SK-N-SH (cell line): ENCODE measurements around the gene PPP1CA. TPM values are rescaled to one million over a fixed set of nuclear protein-coding genes. Genes with fewer than 3 reads are reported as not detected.

Experiments
- CTCF ChIA-PET: fragments of 300-600, 350-600 bp; formaldehyde crosslinking; extraction: SDS; loops from one replicate; lab custom pipeline; 2021; lab: Yijun Ruan, JAX
- POLR2A ChIA-PET: fragments of 350-600 bp; sonication (Branson Sonifier 250); formaldehyde crosslinking; extraction: SDS; loops from one replicate; lab custom pipeline; 2020; ENCODE audit warnings: antibody characterized with exemption, inconsistent platforms; lab: Yijun Ruan, JAX
- DNase-seq: peaks from one replicate; pipeline ENCODE4 v3.0.0; 2012
- H2AFZ ChIP-seq: fragments of 200-600 bp; sonication (generic); 2 replicates; pipeline ENCODE4 v1.8.1; 2016; ENCODE audit warnings: antibody characterized with exemption, mild to moderate bottlenecking, low read depth
- H3F3A ChIP-seq: fragments of 200-600 bp; sonication (generic); replicated peaks from 2 replicates; pipeline ENCODE3; 2016; ENCODE audit warnings: antibody characterized with exemption, mild to moderate bottlenecking; ENCODE audit not compliant: insufficient read depth
- H3K27ac ChIP-seq, 2 experiments: fragments of 200-500 bp in 1 of 2; fragments of 200-600 bp in 1 of 2; sonication (Bioruptor generic) in 1 of 2; sonication (generic), shearing (Covaris generic) in 1 of 2; 2 replicates each; pipeline versions ENCODE4 v1.5.1 to v1.6.1; 2014 to 2016; ENCODE audit warnings: low read depth in 2 of 2, inconsistent platforms in 1 of 2, low read length in 1 of 2, mild to moderate bottlenecking in 1 of 2, mixed read lengths in 1 of 2
- H3K27me3 ChIP-seq: fragments of 200-600 bp; sonication (generic), shearing (Covaris generic); 2 replicates; pipeline ENCODE4 v1.6.1; 2016; ENCODE audit warnings: mixed run types; ENCODE audit not compliant: insufficient read depth
- H3K36me3 ChIP-seq, 2 experiments: fragments of 200-500 bp in 1 of 2; fragments of 200-600 bp in 1 of 2; sonication (Bioruptor generic) in 1 of 2; sonication (generic) in 1 of 2; replicated peaks in 1 of 2; 2 replicates each; pipeline versions ENCODE3 to v1.5.1; 2014 to 2016; ENCODE audit warnings: low read length in 1 of 2, mild to moderate bottlenecking in 1 of 2; ENCODE audit not compliant: insufficient read depth in 2 of 2, control insufficient read depth in 1 of 2
- H3K4me1 ChIP-seq, 2 experiments: fragments of 200-500 bp in 1 of 2; fragments of 200-600 bp in 1 of 2; sonication (Bioruptor generic) in 1 of 2; sonication (generic), shearing (Covaris generic) in 1 of 2; 2 replicates each; pipeline versions ENCODE4 v1.5.1 to v1.6.1; 2014 to 2016; ENCODE audit warnings: low read depth in 1 of 2, low read length in 1 of 2, mixed run types in 1 of 2; ENCODE audit not compliant: insufficient read depth in 2 of 2, control insufficient read depth in 1 of 2
- H3K4me2 ChIP-seq: fragments of 200-600 bp; sonication (generic), shearing (Covaris generic); 2 replicates; pipeline ENCODE4 v1.6.1; 2017; ENCODE audit warnings: mixed run types
- H3K4me3 ChIP-seq, 2 experiments: fragments of 200-500 bp in 1 of 2; fragments of 200-600 bp in 1 of 2; sonication (Bioruptor generic) in 1 of 2; sonication (generic), shearing (Covaris generic) in 1 of 2; 2 replicates each; pipeline versions ENCODE4 v1.5.1 to v1.8.1; 2014 to 2016; ENCODE audit warnings: low read depth in 2 of 2, inconsistent platforms in 1 of 2, low read length in 1 of 2, mild to moderate bottlenecking in 1 of 2, mixed read lengths in 1 of 2, moderate library complexity in 1 of 2
- H3K79me2 ChIP-seq: fragments of 200-600 bp; sonication (generic); 2 replicates; pipeline ENCODE4 v1.8.1; 2017; ENCODE audit warnings: mild to moderate bottlenecking; ENCODE audit not compliant: insufficient read depth
- H3K9ac ChIP-seq: fragments of 200-600 bp; sonication (generic); 2 replicates; pipeline ENCODE4 v1.6.1; 2017; ENCODE audit warnings: mixed run types
- H3K9me2 ChIP-seq: fragments of 200-600 bp; sonication (generic); 2 replicates; pipeline ENCODE4 v1.6.1; 2017; ENCODE audit warnings: mixed run types
- H3K9me3 ChIP-seq: fragments of 200-600 bp; sonication (generic); 2 replicates; pipeline ENCODE4 v1.6.1; 2017; ENCODE audit warnings: mixed run types, mild to moderate bottlenecking, moderate library complexity
- H4K20me1 ChIP-seq: fragments of 200-600 bp; sonication (generic); 2 replicates; pipeline ENCODE4 v1.6.1; 2017; ENCODE audit warnings: mild to moderate bottlenecking, mixed run types; ENCODE audit not compliant: insufficient read depth
- FOSL2 ChIP-seq: IDR thresholded peaks from 2 replicates; pipeline ENCODE4 v1.4.0; 2012; ENCODE audit warnings: low read depth, mild to moderate bottlenecking, moderate library complexity, borderline replicate concordance
- GABPA ChIP-seq: IDR thresholded peaks from 2 replicates; pipeline ENCODE4 v1.4.0; 2012; ENCODE audit warnings: low read depth, mild to moderate bottlenecking
- GATA2 ChIP-seq: sonication (generic); formaldehyde crosslinking; IDR thresholded peaks from 2 replicates; pipeline ENCODE4 v1.5.0; 2020; ENCODE audit warnings: mild to moderate bottlenecking, missing genetic modification reagents
- JUND ChIP-seq: IDR thresholded peaks from 2 replicates; pipeline ENCODE4 v1.4.0; 2012
- MAX ChIP-seq: IDR thresholded peaks from 2 replicates; pipeline ENCODE4 v1.4.0; 2012; ENCODE audit warnings: low read depth
- MEF2A ChIP-seq: IDR thresholded peaks from 2 replicates; pipeline ENCODE4 v1.4.0; 2012; ENCODE audit warnings: low read depth, borderline replicate concordance
- MXI1 ChIP-seq: IDR thresholded peaks from 2 replicates; pipeline ENCODE4 v1.6.1; 2012; ENCODE audit warnings: mild to moderate bottlenecking, low read depth, low read length, improper control_type of control experiment
- NFIC ChIP-seq: IDR thresholded peaks from 2 replicates; pipeline ENCODE4 v1.4.0; 2012; ENCODE audit warnings: borderline replicate concordance
- NRF1 ChIP-seq: IDR thresholded peaks from 2 replicates; pipeline ENCODE4 v1.6.1; 2012; ENCODE audit warnings: low read depth, mild to moderate bottlenecking, low read length
- PBX3 ChIP-seq: IDR thresholded peaks from 2 replicates; pipeline ENCODE4; 2012
- RFX5 ChIP-seq: IDR thresholded peaks from 2 replicates; pipeline ENCODE4 v1.6.1; 2012; ENCODE audit warnings: mild to moderate bottlenecking, improper control_type of control experiment, low read length
- SIN3A ChIP-seq: IDR thresholded peaks from 2 replicates; pipeline ENCODE4 v1.6.1; 2012; ENCODE audit warnings: low read depth, mild to moderate bottlenecking, low read length, moderate library complexity, borderline replicate concordance
- SMC3 ChIP-seq: IDR thresholded peaks from 2 replicates; pipeline ENCODE4 v1.6.1; 2012; ENCODE audit warnings: low read depth, low read length, improper control_type of control experiment
- TAF1 ChIP-seq: IDR thresholded peaks from 2 replicates; pipeline ENCODE4 v1.6.1; 2012; ENCODE audit warnings: low read depth, mild to moderate bottlenecking, low read length, moderate library complexity, borderline replicate concordance
- TCF12 ChIP-seq: IDR thresholded peaks from 2 replicates; pipeline ENCODE4 v1.4.0; 2012
- TEAD4 ChIP-seq: IDR thresholded peaks from 2 replicates; pipeline ENCODE4 v1.4.0; 2012; ENCODE audit warnings: mild to moderate bottlenecking, borderline replicate concordance; ENCODE audit not compliant: insufficient read depth
- USF2 ChIP-seq: fragments of 150-350 bp; IDR thresholded peaks from 2 replicates; pipeline ENCODE4 v1.6.1; 2017; ENCODE audit warnings: antibody characterized with exemption, low read length, low read depth, borderline replicate concordance
- YY1 ChIP-seq: IDR thresholded peaks from 2 replicates; pipeline ENCODE4 v1.4.0; 2012; ENCODE audit warnings: low read depth, mild to moderate bottlenecking
- ZBTB33 ChIP-seq: IDR thresholded peaks from 2 replicates; pipeline ENCODE4 v1.4.0; 2012; ENCODE audit warnings: low read depth, borderline replicate concordance
- WGBS: methylation state at CpG from one replicate; pipeline ENCODE4 v1.1.6; 2017; ENCODE audit warnings: low lambda C conversion rate; 5-methylcytosine and 5-hydroxymethylcytosine counted together
- polyA plus RNA-seq, 3 experiments: library from polyadenylated mRNA; depleted of rRNA; stranded (reverse); fragments of >200 nt; gene quantifications; 2 replicates each; pipeline ENCODE4 v1.2.3, GENCODE V29; 2012

Gene PPP1CA
- polyA plus RNA-seq, 1 of the 3 experiments (the other 2 are of a cell fraction), result 261 TPM

GRCh38 chr11:67366546-67366945 lies 35.1 kb downstream of the PPP1CA start:
- Histone ChIP-seq H3K27ac (no peak overlapping the region), H3K36me3 (peaks cover 13 to 16% of the 10 kb centered on the region in 2 experiments), H3K9me3 (no peaks in the 10 kb centered on the region), H3K9me2 (no peaks in the 10 kb centered on the region), H4K20me1 (peaks cover 73% of the 10 kb centered on the region)
- CTCF ChIA-PET, result interaction anchor here (3.2 to 20.0 kb wide), 3 partner anchors 10 to 14 kb away, joined by 15 to 955 read pairs (median 78); partner anchors contain the start of genes CLCF1 and POLD4
- TF ChIP-seq ZBTB33 (no peak), MXI1 (no peak), SIN3A (no peak), TCF12 (no peak), NRF1 (no peak)
- TF ChIP-seq, all 33 proteins: peak for 0
- peaks cover 12 to 21% of the 10 kb centered on the region in 2 experiments; a peak in 3 of 4 replicates for H3K4me1 ChIP-seq
- 74% methylated on average over 8 of the region's 8 CpGs for WGBS
- H3K4me2 ChIP-seq, result no peak overlapping the region
- no peak overlapping the region for H3K9ac ChIP-seq
- no peaks in the 10 kb centered on the region for H3K27me3 ChIP-seq
- no peak overlapping the region for H3K4me3 ChIP-seq
- POLR2A ChIA-PET, result interaction anchor here (1.3 kb wide), 1 partner anchor 138 kb away, joined by 3 read pairs; the partner anchor contains the start of gene PITPNM1
- no peak overlapping the region for H2AFZ ChIP-seq
- DNase-seq, result no peak
- peaks cover 68% of the 10 kb centered on the region for H3K79me2 ChIP-seq
- H3F3A ChIP-seq, result peaks cover 3% of the 10 kb centered on the region

- Histone ChIP-seq H3K27me3 (no peaks in the 10 kb centered on the region), H3K9me3 (no peaks in the 10 kb centered on the region), H3K79me2 (peaks cover 62% of the 10 kb centered on the region), H3K4me1 (peaks cover 5 to 16% of the 10 kb centered on the region in 2 experiments; a peak in 3 of 4 replicates), H2AFZ (no peak overlapping the region), H3K27ac (no peak overlapping the region), H3K4me2 (no peak overlapping the region), H4K20me1 (peaks cover 66% of the 10 kb centered on the region), H3K9ac (no peak overlapping the region), H3K4me3 (no peak overlapping the region), H3K36me3 (peaks cover 13 to 16% of the 10 kb centered on the region in 2 experiments)
- no peak for DNase-seq
- 95% methylated on average over 14 of the region's 14 CpGs for WGBS
- ChIA-PET CTCF (interaction anchor here (3.2 to 20.0 kb wide), 3 partner anchors 9 to 13 kb away, joined by 15 to 955 read pairs (median 78); partner anchors contain the start of genes CLCF1 and POLD4), POLR2A (no interaction called here)
- no peak for TF ChIP-seq USF2
- no peak for TF ChIP-seq GATA2 (CRISPR knock-in tag)
- no peak for TF ChIP-seq SIN3A
- TF ChIP-seq RFX5, result no peak
- TF ChIP-seq JUND, result no peak
- TF ChIP-seq GABPA, result no peak
- TF ChIP-seq MAX, result no peak
- no peak for TF ChIP-seq PBX3
- no peak for TF ChIP-seq FOSL2
- no peak for TF ChIP-seq MEF2A
- TF ChIP-seq ZBTB33, result no peak
- TF ChIP-seq NFIC, result no peak
- no peak for TF ChIP-seq TAF1
- TF ChIP-seq SMC3, result no peak
- TF ChIP-seq YY1, result no peak
- no peak for TF ChIP-seq TEAD4
- TF ChIP-seq, all 33 proteins: peak for 0
- H3K9me2 ChIP-seq, result no peaks in the 10 kb centered on the region
- H3F3A ChIP-seq, result peaks cover 3% of the 10 kb centered on the region
Observed at GRCh38 chr11:67365736-67366444, 35.8 kb downstream of the PPP1CA start.
